HEK293T (cell line): Measurements from ENCODE around the gene EDEM1.

Experiments used
- ARNT ChIP-seq: fragments of 450-650 bp; IDR thresholded peaks from 2 replicates; pipeline ENCODE4 v1.6.1; 2017; ENCODE audit warnings: mild to moderate bottlenecking
- BHLHE40 ChIP-seq: fragments of 450-650 bp; IDR thresholded peaks from 2 replicates; pipeline ENCODE4 v1.6.1; 2016; ENCODE audit warnings: mild to moderate bottlenecking, moderate library complexity, borderline replicate concordance
- ELF4 ChIP-seq: fragments of 450-650 bp; IDR thresholded peaks from 2 replicates; pipeline ENCODE4 v1.6.1; 2017; ENCODE audit warnings: antibody characterized with exemption
- FOXM1 ChIP-seq: fragments of 450-650 bp; IDR thresholded peaks from 2 replicates; pipeline ENCODE4 v1.6.1; 2017; ENCODE audit warnings: mild to moderate bottlenecking, borderline replicate concordance
- LEF1 ChIP-seq: fragments of 450-650 bp; IDR thresholded peaks from 2 replicates; pipeline ENCODE4 v1.6.1; 2017; ENCODE audit warnings: mild to moderate bottlenecking, borderline replicate concordance
- PKNOX1 ChIP-seq: fragments of 450-650 bp; IDR thresholded peaks from 2 replicates; pipeline ENCODE4 v1.6.1; 2016
- SUZ12 ChIP-seq: fragments of 450-650 bp; IDR thresholded peaks from 2 replicates; pipeline ENCODE4 v1.6.1; 2016; ENCODE audit warnings: mild to moderate bottlenecking
- ZNF384 ChIP-seq: fragments of 450-650 bp; IDR thresholded peaks from 2 replicates; pipeline ENCODE4 v1.6.1; 2016

GRCh38 chr3:5187156-5187919 lies at the start of gene EDEM1:
- TF ChIP-seq PKNOX1 = no peak
- no peak for TF ChIP-seq ELF4
- no peak for TF ChIP-seq SUZ12
- no peak for TF ChIP-seq ARNT
- TF ChIP-seq ZNF384 = no peak
- TF ChIP-seq BHLHE40 = no peak
- TF ChIP-seq LEF1 = no peak; the same call in 1 of the 2 replicates
- TF ChIP-seq FOXM1 = no peak
